Kidney (tissue), 14 donors: Measurements from ENCODE around the gene NKPD1. TPM values are rescaled to one million over a fixed set of nuclear protein-coding genes. Genes with fewer than 3 reads are reported as not detected.

Experiments
- DNase-seq, 5 donors: peaks; one replicate each; pipeline ENCODE4 v3.0.0-alpha.2; 2013 to 2020
- FAIRE-seq: peaks from 2 replicates; lab custom pipeline; 2012; peaks lifted over from hg19 to GRCh38; lab: Jason Lieb, UNC
- H3K27ac ChIP-seq, 2 donors: one replicate each; pipeline ENCODE4 v1.7.0; 2013; ENCODE audit warnings: low read depth in 2 of 2, low read length in 2 of 2, inconsistent platforms in 1 of 2
- H3K27me3 ChIP-seq: one replicate; pipeline ENCODE4 v1.7.1; 2013; ENCODE audit warnings: low read length, inconsistent platforms; ENCODE audit not compliant: control insufficient read depth, insufficient read depth
- H3K36me3 ChIP-seq, 3 donors: one replicate each; pipeline versions ENCODE4 v1.7.0 to v1.7.1; 2013; ENCODE audit warnings: low read length in 3 of 3, control low read depth in 1 of 3, inconsistent platforms in 1 of 3; ENCODE audit not compliant: insufficient read depth in 3 of 3, control insufficient read depth in 2 of 3
- H3K4me1 ChIP-seq, 3 donors: one replicate each; pipeline versions ENCODE4 v1.7.0 to v1.7.1; 2013; ENCODE audit warnings: low read length in 3 of 3, inconsistent platforms in 1 of 3, low read depth in 1 of 3; ENCODE audit not compliant: control insufficient read depth in 2 of 3, insufficient read depth in 2 of 3
- H3K4me3 ChIP-seq, 3 donors: one replicate each; pipeline versions ENCODE4 v1.7.0 to v1.8.1; 2013; ENCODE audit warnings: low read length in 3 of 3, control low read depth in 1 of 3, inconsistent platforms in 1 of 3
- H3K9ac ChIP-seq, 3 donors: one replicate each; pipeline versions ENCODE4 v1.7.0 to v1.7.1; 2013; ENCODE audit warnings: low read length in 3 of 3, control low read depth in 1 of 3, inconsistent platforms in 1 of 3
- H3K9me3 ChIP-seq, 3 donors: one replicate each; pipeline versions ENCODE4 v1.7.0 to v1.7.1; 2013; ENCODE audit warnings: low read length in 3 of 3, control low read depth in 1 of 3, inconsistent platforms in 1 of 3; ENCODE audit not compliant: control insufficient read depth in 2 of 3, insufficient read depth in 1 of 3
- CTCF ChIP-seq: IDR thresholded peaks from 3 replicates; pipeline ENCODE4 v1.5.1; 2012; ENCODE audit warnings: mild to moderate bottlenecking, moderate library complexity, borderline replicate concordance; ENCODE audit not compliant: insufficient read depth; ENCODE audit errors: extremely low read depth
- intact Hi-C: fragments of 100-400 bp; cut with DNase I; formaldehyde crosslinking; loops from one replicate; pipeline ENCODE4 v1.11.1; 2022
- polyA plus RNA-seq: library from polyadenylated mRNA; stranded (reverse); fragments of 350-450 nt; fragmentation: Illumina TruSeq; extraction: RNeasy Lipid Tissue Mini Kit (QIAGEN cat#74804); gene quantifications from one replicate; pipeline ENCODE4 v1.2.3, GENCODE V29; 2014; ENCODE audit warnings: low read depth, low replicate concordance; ENCODE audit not compliant: insufficient read depth
- total RNA-seq: library from RNA; stranded (reverse); fragmentation: NEBNext Ultra II Directional; extraction: Animal tissue kit (Norgen Biotek cat#: 25700); gene quantifications from one replicate; pipeline ENCODE4 v1.2.1, GENCODE V29; 2021
- donor health status: control.
- donor health status: control.
- donor health status: control.
- donor health status: control.
- donor health status: control.
- donor health status: DM: yes; HTN: yes; CAD: no.
- donor health status: Normal renal cell carcinoma (clear cell type).

The NKPD1 gene
- total and polyA plus RNA-seq, 2 donors from 2014 or later = 0.09 TPM; not detected in 1

DNA sequence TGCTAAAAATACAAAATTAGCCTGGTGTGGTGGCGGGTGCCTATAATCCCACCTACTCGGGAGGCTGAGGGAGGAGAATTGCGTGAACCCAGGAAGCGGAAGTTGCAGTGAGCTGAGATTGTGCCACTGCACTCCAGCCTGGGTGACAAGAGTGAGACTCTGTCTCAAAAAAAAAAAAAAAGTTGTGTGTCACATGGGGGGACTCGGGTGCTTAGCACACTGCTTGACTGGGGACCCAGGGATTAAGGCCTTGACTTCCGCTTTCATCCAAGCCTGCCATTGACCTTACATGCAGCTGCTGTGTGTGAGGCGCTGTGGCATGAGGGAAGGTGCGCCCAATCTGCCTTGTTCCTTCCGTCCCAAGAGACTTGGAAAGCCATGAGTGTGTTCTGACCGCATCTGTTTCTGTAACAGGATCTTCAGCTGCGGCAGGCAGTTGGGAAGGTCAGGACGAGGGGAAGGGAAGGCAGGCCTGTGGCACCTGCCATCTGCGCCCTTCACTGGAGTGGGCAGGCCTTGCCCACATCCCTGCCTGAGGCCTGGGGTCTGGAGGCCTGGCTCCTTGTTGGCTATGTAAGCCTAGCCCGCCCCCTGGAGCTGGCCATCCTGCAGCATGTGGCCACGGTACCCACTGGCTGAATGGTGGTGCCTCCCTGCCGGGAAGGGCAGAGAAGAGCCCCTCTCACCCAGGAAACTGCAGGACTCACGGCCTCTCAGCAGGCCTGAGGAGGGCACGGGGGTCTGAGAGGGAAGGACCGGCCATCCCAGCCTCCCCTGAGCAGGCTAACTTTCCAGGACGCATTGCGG lies 44.8 kb downstream of the NKPD1 start:
- no peaks in the 10 kb centered on the region for H3K36me3 ChIP-seq
- H3K9ac ChIP-seq = no peak overlapping the region
- peak in 2 of 5 donors; percentile 24 to 38 for DNase-seq
- no peak overlapping the region for H3K27ac ChIP-seq
- H3K4me1 ChIP-seq = peaks cover 0 to 7% (median 4%) of the 10 kb centered on the region in 3 donors
- FAIRE-seq = no peak
- intact Hi-C loops = no loop called here
- TF ChIP-seq CTCF = no peak
- no peaks in the 10 kb centered on the region for H3K9me3 ChIP-seq
- H3K4me3 ChIP-seq = no peak overlapping the region
- no peaks in the 10 kb centered on the region for H3K27me3 ChIP-seq

DNA sequence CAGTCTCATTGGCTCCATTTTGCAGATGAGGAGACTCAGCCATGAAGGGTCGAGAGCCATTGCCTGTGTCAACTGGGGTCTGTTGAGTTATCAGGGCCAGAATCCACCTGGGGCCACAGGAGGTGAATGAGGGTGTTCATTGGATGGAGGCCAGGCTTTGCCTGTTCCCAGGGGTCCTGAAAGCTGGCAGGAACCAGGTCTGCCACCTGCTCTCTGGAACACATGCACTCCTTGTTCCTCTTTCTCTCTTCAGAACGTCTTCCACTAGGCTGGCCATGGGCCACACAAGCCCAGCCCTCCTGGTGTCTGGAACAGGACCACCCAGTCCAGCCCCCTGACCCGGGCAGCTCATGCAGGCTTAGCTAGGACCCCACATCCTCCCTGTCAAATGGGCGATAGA lies 46.7 kb downstream of the NKPD1 start:
- Histone ChIP-seq H3K4me3 (no peak overlapping the region), H3K9me3 (no peaks in the 10 kb centered on the region), H3K27ac (no peak overlapping the region), H3K9ac (no peak overlapping the region), H3K4me1 (peaks cover 0 to 7% (median 4%) of the 10 kb centered on the region in 3 donors), H3K27me3 (no peaks in the 10 kb centered on the region), H3K36me3 (no peaks in the 10 kb centered on the region)
- intact Hi-C loops = no loop called here
- FAIRE-seq (no peak), DNase-seq (peak in 1 of 5 donors; percentile 34)
- TF ChIP-seq CTCF = no peak

DNA sequence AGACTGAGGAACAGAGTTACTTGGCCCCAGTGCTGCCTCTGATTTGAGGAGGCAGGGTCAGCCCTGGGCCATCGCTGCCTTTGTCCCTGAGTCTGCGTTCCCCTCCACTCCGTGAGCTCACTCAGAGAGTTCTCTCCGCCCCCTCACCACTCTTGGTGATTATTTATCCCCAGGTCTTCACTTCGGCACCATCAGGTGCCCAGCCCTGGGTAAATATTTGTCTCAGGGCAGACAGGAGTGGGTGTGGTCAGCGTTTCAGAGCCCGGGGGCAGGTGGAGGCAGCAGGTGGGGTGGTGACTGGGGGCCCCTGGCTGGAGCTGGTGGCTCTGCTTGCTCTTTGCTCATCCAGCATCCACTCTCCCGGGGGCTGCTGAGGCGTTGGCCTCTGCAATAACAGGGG lies 47.2 kb downstream of the NKPD1 start:
- intact Hi-C loops = no loop called here
- peaks cover 0 to 7% (median 4%) of the 10 kb centered on the region in 3 donors for H3K4me1 ChIP-seq
- H3K36me3 ChIP-seq = no peaks in the 10 kb centered on the region
- TF ChIP-seq CTCF = no peak
- no peak overlapping the region for H3K9ac ChIP-seq
- H3K4me3 ChIP-seq = no peak overlapping the region
- DNase-seq = peak in 1 of 5 donors; percentile 30
- no peaks in the 10 kb centered on the region for H3K27me3 ChIP-seq
- H3K9me3 ChIP-seq = no peaks in the 10 kb centered on the region
- FAIRE-seq = no peak
- H3K27ac ChIP-seq = no peak overlapping the region
